Activated T-helper 9 cell treated with anti-CD3 and anti-CD28 coated beads, Interleukin-2, amount 50 U/mL, for 16 hours (primary cell): Measurements from ENCODE around the gene QRSL1.
"Not testable (repeated sequence)": the region's sequence is repeated elsewhere in the genome, so short reads cannot be mapped to it uniquely, and the experiment has no call there.

Experiments
- DNase-seq: peaks from one replicate; pipeline ENCODE4 v3.0.0-alpha.2; 2020; ENCODE audit warnings: low read depth

Gene QRSL1

GRCh38 chr6:106684011-106684410 lies 54.6 kb downstream of the QRSL1 start:
- no peak for DNase-seq

DNA sequence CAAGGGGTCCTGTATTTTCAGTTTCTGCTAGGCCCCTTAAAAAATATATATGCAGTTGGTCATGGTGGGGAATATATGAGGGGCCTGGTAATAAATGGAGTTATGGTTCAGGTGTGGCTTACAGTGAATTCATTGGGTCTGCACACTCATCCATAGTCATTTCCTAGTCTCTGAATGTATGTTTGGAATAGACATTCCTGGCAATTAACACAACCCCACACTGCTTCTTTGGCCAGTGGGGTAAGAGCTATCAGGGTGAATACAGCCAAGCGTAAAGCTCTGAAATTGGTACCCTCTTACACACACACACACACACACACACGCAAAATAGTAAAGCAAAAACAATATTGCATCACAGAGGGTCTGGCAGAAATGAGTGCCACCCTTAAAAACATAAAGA lies 56.5 kb downstream of the QRSL1 start:
- no peak for DNase-seq

DNA sequence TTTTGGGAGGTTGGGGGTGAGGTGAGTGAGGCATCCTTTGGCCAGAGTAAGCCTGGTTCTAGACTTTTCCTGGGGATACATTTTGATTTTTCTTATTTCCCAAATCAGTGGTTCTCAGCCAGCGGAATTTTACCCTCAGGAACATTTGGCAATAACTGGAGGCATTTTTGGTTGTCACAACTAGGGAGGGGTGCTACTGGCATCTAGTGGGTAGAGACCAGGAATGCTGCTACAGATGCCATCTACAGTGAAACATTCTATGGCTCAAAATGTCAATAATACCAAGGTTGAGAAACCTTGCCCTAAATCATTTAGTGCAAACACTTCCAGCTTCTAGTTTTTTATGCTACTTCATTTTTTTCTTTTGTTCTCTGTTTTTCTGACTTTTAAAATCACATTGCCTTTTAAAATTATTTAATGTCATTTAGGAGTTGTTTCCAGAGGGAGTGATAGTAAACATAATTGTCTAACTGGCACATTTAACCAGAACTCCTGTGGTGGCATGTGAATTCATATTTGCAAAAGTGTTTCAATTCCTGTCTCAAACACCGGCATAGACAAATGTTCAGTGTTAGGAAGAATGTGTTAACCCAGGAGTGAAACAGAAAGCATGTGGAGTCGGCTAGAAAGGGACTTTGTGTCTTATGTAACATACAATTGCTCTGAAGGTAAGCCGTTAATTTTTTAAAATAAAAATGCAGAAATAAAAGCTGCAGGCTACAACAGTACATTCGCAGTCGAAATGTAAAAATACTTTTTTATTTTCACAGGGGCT lies 59.0 kb downstream of the QRSL1 start:
- no peak for DNase-seq

- no peak for DNase-seq
Observed at GRCh38 chr6:106692112-106692818, 62.9 kb downstream of the QRSL1 start.

GRCh38 chr6:106692819-106693208 lies 63.4 kb downstream of the QRSL1 start:
- DNase-seq, result no peak

DNA sequence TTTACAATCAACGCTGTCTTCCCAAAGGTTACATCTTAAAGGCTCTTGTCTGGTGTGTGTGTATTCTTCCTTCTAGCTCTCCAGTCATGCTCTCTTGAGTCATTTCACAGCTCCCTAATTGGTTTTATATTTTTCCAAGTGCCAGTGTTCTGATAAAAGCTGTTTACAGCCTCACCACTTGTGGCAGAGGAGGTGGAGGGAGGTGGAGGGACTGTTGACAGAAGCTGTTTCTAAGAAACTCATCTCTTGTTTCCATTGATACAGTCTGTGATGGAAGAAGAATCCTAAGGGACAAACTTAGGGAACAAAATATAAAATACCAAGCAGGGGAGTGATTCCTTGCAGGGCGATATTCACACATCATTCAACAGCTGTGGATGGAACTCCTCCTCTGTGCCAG lies 64.0 kb downstream of the QRSL1 start:
- DNase-seq, result no peak

GRCh38 chr6:106694343-106694742 lies 65.0 kb downstream of the QRSL1 start:
- no peak for DNase-seq

GRCh38 chr6:106700581-106700980 lies 71.2 kb downstream of the QRSL1 start:
- no peak for DNase-seq

- DNase-seq, result not testable (repeated sequence)
Observed at GRCh38 chr6:106701201-106701600, 71.8 kb downstream of the QRSL1 start.

GRCh38 chr6:106702046-106702445 lies 72.7 kb downstream of the QRSL1 start:
- no peak for DNase-seq

GRCh38 chr6:106702451-106703110 lies 73.2 kb downstream of the QRSL1 start:
- no peak for DNase-seq

DNA sequence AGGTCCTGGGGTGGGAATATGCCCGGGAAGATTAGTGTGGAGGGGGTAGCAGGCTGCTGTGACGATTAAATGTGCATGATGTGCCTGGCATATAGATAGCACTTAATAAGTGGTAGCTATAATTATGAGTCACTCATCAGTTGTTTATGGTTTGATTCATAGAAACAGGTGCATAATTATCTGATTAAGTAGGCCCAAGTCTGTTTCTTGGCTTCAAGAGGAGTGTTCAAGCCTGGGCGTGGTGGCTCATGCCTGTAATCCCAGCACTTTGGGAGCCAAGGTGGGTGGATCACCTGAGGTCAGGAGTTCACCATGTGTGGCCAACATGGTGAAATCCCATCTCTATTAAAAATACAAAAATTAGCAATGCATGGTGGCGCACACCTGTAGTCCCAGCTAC lies 74.9 kb downstream of the QRSL1 start:
- DNase-seq, result no peak

DNA sequence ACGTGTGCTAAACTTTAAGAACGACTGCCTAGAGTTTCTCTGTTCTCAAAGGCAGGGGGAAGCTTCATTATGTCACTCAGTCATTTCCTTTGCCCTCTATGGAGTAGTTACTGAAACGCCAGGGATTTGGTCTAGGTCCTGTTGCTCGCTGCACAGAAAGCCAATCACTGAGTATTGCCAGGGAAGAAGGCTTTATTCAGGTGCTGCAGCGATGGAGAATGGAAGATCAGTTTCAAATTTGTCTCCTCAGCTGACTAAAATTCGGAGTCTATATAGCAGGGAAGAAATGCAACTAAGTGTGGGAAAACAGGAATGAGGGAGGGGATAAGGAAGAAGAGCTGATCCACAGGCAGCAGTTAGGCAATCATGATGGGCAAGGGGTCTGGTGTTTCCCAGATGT lies 75.8 kb downstream of the QRSL1 start:
- no peak for DNase-seq

GRCh38 chr6:106710580-106710979 lies 81.2 kb downstream of the QRSL1 start:
- no peak for DNase-seq

DNA sequence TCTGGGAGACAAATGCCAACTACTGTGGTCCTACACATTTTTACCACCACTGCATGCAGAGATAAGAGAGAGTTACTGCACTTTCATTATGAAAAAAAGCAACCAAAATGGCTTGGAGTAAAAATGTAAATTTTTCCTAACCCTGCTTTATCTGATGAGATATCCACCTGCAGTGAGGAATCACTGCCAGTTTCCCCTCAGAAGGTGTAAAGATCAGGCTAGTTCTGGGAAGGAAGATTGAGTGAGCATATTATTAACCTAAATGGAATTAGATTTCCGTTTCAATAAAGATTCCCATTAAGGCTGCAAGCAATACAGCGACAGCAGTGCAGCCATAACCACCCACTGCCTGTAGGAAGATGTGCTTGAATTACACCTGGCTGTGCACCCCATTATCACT lies 84.9 kb downstream of the QRSL1 start:
- DNase-seq, result no peak

DNA sequence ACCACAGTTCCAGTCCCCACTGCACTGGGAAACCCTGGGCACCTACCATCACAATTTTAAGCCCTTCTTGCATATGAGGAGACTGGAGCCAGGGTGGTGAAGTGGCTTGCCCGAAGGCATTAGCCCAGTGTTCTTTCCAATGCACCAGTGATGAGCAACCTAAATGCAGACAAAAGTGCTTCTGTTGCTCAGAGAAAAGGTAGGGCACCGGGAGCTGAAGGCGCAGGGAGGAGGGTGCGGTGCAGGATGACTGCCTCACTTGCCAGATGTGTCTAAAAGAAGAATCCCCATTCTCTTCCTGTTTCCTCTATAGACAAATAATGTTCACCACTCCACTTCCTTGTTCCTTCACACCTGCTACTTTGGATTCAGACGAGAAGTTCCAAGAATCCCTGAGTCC lies 86.5 kb downstream of the QRSL1 start:
- DNase-seq, result no peak

GRCh38 chr6:106716966-106717365 lies 87.6 kb downstream of the QRSL1 start:
- no peak for DNase-seq
